DOHH2 (cell line): ENCODE data around the gene MED12.
A peak's percentile ranks its signal among the peaks of the same experiment; 100 is the strongest.

Experiments used
- H3F3A ChIP-seq: fragments of 200-600 bp; sonication (generic), shearing (Covaris generic); 2 replicates; pipeline ENCODE4 v1.6.0; 2016; ENCODE audit warnings: antibody characterized with exemption, mild to moderate bottlenecking; ENCODE audit not compliant: control insufficient read depth, insufficient read depth
- H3K27ac ChIP-seq: fragments of 200-600 bp; sonication (generic); 2 replicates; pipeline ENCODE4 v1.5.1; 2014; ENCODE audit warnings: low read depth, mild to moderate bottlenecking, low read length, moderate library complexity
- H3K27me3 ChIP-seq: fragments of 200-600 bp; sonication (generic); 2 replicates; pipeline ENCODE4 v1.6.1; 2014; ENCODE audit warnings: mild to moderate bottlenecking, low read length, mixed read lengths; ENCODE audit not compliant: control insufficient read depth
- H3K36me3 ChIP-seq: fragments of 200-600 bp; sonication (generic); 2 replicates; pipeline ENCODE4 v1.6.1; 2014; ENCODE audit warnings: mild to moderate bottlenecking, low read length, moderate library complexity, mixed read lengths; ENCODE audit not compliant: control insufficient read depth
- H3K4me1 ChIP-seq: fragments of 200-600 bp; sonication (generic); 2 replicates; pipeline ENCODE4 v1.6.1; 2014; ENCODE audit warnings: mild to moderate bottlenecking, low read length, mixed read lengths; ENCODE audit not compliant: control insufficient read depth
- H3K4me2 ChIP-seq: fragments of 200-600 bp; sonication (generic); 2 replicates; pipeline ENCODE4 v1.6.0; 2014; ENCODE audit warnings: mild to moderate bottlenecking, low read length, moderate library complexity
- H3K4me3 ChIP-seq: fragments of 200-600 bp; sonication (generic); 2 replicates; pipeline ENCODE4 v1.5.1; 2014; ENCODE audit warnings: mild to moderate bottlenecking, low read length, mixed read lengths
- H3K79me2 ChIP-seq: fragments of 200-600 bp; sonication (generic); 2 replicates; pipeline ENCODE4 v1.6.1; 2014; ENCODE audit warnings: mild to moderate bottlenecking, low read length, mixed read lengths; ENCODE audit not compliant: control insufficient read depth
- H3K9me2 ChIP-seq: fragments of 200-600 bp; sonication (generic); replicated peaks from 2 replicates; pipeline ENCODE4 v1.6.1; 2014; ENCODE audit warnings: mild to moderate bottlenecking, low read length, mixed read lengths; ENCODE audit not compliant: control insufficient read depth
- H3K9me3 ChIP-seq: fragments of 200-600 bp; sonication (generic); 2 replicates; pipeline ENCODE4 v1.6.1; 2014; ENCODE audit warnings: antibody characterized with exemption, low read length, mixed read lengths; ENCODE audit not compliant: control insufficient read depth, insufficient read depth
- H4K20me1 ChIP-seq: fragments of 200-600 bp; sonication (generic); 2 replicates; pipeline ENCODE4 v1.6.0; 2014; ENCODE audit warnings: low read depth, mild to moderate bottlenecking, antibody characterized with exemption, low read length, moderate library complexity; ENCODE audit not compliant: control insufficient read depth, insufficient read depth
- CTCF ChIP-seq: fragments of 200-600 bp; sonication (generic); IDR thresholded peaks from one replicate; pipeline ENCODE4 v1.5.1; 2014; ENCODE audit warnings: antibody characterized with exemption, mild to moderate bottlenecking, low read depth, low read length; ENCODE audit not compliant: poor library complexity, severe bottlenecking
- EZH2phosphoT487 ChIP-seq: fragments of 200-600 bp; sonication (generic); IDR thresholded peaks from 2 replicates; pipeline ENCODE4 v1.6.1; 2017; ENCODE audit warnings: borderline replicate concordance, mild to moderate bottlenecking, antibody characterized with exemption, low read length, moderate library complexity, mixed read lengths

MED12 gene

DNA sequence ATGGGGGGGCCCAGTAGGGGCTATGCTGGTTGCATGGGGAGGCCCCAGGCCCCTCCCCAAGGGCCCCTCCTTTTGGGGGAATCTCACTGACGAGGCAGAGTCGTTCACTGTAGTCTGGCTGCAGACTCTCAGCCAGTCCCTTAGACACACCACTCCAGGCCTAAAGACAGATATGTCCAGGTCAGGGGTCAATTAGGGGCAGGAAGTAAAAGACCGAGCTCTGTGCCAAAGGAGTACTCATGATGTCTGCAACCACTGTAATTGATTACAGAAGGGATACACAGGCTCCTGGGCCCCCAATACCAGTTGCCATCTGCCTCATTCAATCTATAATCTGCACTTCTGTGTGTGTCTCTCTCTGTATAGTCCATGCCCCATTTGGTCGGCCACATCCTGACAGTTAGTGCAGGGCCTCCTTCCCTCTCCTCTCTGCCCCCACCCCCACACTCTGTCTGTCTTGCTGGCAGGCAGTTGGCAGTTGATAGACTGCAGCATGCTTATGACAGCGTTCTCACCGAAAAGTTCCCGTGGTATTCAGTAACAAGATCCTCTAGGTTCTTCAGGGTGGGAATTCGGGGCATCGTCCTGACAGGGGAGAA, 10.5 kb upstream of the MED12 start:
- no peak overlapping the region for H3K4me2 ChIP-seq
- no peaks in the 10 kb centered on the region for H3F3A ChIP-seq
- no peaks in the 10 kb centered on the region for H3K79me2 ChIP-seq
- no peak overlapping the region for H3K27ac ChIP-seq
- H3K4me3 ChIP-seq = no peak overlapping the region
- TF ChIP-seq CTCF = no peak
- no peaks in the 10 kb centered on the region for H3K9me3 ChIP-seq
- no peaks in the 10 kb centered on the region for H4K20me1 ChIP-seq
- H3K9me2 ChIP-seq = no peaks in the 10 kb centered on the region
- peaks cover 38% of the 10 kb centered on the region for H3K4me1 ChIP-seq
- H3K27me3 ChIP-seq = no peaks in the 10 kb centered on the region
- no peaks in the 10 kb centered on the region for H3K36me3 ChIP-seq

DNA sequence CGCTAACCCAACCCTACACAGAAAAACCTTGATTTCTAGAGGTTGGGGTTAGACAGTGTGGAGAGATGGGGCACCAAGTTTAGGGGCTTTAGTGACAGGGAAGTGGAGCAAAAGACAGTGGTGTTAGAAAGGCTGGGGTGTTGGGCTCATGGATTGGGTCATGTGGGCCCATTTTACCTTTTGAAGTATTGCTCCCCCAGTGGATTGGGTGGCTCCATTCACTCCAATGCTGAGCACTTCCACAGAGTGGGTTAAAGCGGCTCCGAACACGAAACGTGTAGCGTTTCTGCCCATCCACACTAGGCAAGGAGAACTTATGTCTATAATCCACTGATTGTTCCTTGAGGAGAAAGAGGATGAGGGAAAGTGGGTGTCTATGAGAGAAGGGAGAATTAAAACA, 9.3 kb upstream of the MED12 start:
- Histone ChIP-seq H3F3A (no peaks in the 10 kb centered on the region), H3K4me1 (peaks cover 27% of the 10 kb centered on the region), H3K9me3 (no peaks in the 10 kb centered on the region), H3K4me2 (no peak overlapping the region), H3K27me3 (no peaks in the 10 kb centered on the region), H3K27ac (no peak overlapping the region), H3K4me3 (no peak overlapping the region), H3K36me3 (no peaks in the 10 kb centered on the region), H4K20me1 (no peaks in the 10 kb centered on the region), H3K9me2 (no peaks in the 10 kb centered on the region), H3K79me2 (no peaks in the 10 kb centered on the region)
- no peak for TF ChIP-seq EZH2phosphoT487

GRCh38 chrX:71111141-71111843, 7.1 kb upstream of the MED12 start, which contains the start of gene IL2RG:
Gene IL2RG (minus strand): TSS chrX:71111577. CDS start chrX:71111539, 38 bp downstream.
- Histone ChIP-seq H3K36me3 (no peaks in the 10 kb centered on the region), H3K4me3 (peak within 1 kb of the TSS; percentile 65), H3K27me3 (no peaks in the 10 kb centered on the region), H3K9me2 (no peaks in the 10 kb centered on the region), H3F3A (no peaks in the 10 kb centered on the region), H3K4me2 (peak within 1 kb of the TSS; percentile 67), H3K9me3 (no peaks in the 10 kb centered on the region), H3K27ac (peak within 1 kb of the TSS; percentile 42), H3K4me1 (peaks cover 24% of the 10 kb centered on the region), H4K20me1 (no peaks in the 10 kb centered on the region), H3K79me2 (no peaks in the 10 kb centered on the region)
- TF ChIP-seq CTCF (no peak), EZH2phosphoT487 (no peak)

DNA sequence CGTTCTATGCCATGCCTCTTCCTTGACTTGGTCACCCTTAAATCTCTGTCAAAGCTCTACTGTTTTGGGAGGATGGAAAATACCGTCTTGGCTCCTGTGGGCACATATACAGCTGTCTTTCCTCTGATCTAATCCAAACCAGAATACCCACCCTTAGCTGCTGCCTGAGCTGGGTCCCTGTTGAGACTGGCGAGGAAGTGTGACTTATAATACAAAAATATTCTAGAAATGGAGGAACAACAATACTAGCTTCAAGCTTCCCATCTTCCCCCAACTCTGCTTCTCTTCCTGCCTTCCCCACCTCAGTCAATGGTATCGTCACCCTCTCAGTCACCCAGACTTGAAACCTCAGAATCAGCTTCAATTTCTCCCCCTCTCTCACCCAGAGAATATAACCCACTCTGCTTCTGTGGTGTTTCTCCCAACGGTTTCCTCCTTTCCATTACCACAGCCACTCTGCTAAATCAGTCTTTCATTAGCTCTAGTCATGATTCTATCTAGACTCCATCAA, 6.4 kb upstream of the MED12 start:
- peak overlapping the region; percentile 65 for H3K4me3 ChIP-seq
- H3K27me3 ChIP-seq = no peaks in the 10 kb centered on the region
- no peaks in the 10 kb centered on the region for H3K79me2 ChIP-seq
- peak overlapping the region; percentile 67 for H3K4me2 ChIP-seq
- peak overlapping the region; percentile 42 for H3K27ac ChIP-seq
- H4K20me1 ChIP-seq = no peaks in the 10 kb centered on the region
- no peaks in the 10 kb centered on the region for H3K9me3 ChIP-seq
- H3K4me1 ChIP-seq = peaks cover 24% of the 10 kb centered on the region
- H3K36me3 ChIP-seq = no peaks in the 10 kb centered on the region
- H3F3A ChIP-seq = no peaks in the 10 kb centered on the region
- TF ChIP-seq CTCF (no peak), EZH2phosphoT487 (no peak)
- H3K9me2 ChIP-seq = no peaks in the 10 kb centered on the region
